C4-2B (cell line): ENCODE data around the gene ALDH1A2.
"Not testable (repeated sequence)": the region's sequence is repeated elsewhere in the genome, so short reads cannot be mapped to it uniquely, and the experiment has no call there.

ENCODE experiments used
- H3K27ac ChIP-seq: fragments of 450-650 bp; 2 replicates; pipeline ENCODE4 v1.5.1; 2017
- ZFX ChIP-seq: fragments of 450-650 bp; IDR thresholded peaks from 2 replicates; pipeline ENCODE4 v1.6.1; 2017
- TF ChIP-seq, protein P1 (sequence below): fragments of 450-650 bp; conservative IDR thresholded peaks from 2 replicates; pipeline ENCODE4 v1.5.1; 2017; ENCODE audit warnings: mild to moderate bottlenecking

ALDH1A2 gene

GRCh38 chr15:58014040-58014439 is 51.5 kb downstream of the ALDH1A2 start:
- TF ChIP-seq ZFX, result no peak
- TF ChIP-seq, protein P1, sequence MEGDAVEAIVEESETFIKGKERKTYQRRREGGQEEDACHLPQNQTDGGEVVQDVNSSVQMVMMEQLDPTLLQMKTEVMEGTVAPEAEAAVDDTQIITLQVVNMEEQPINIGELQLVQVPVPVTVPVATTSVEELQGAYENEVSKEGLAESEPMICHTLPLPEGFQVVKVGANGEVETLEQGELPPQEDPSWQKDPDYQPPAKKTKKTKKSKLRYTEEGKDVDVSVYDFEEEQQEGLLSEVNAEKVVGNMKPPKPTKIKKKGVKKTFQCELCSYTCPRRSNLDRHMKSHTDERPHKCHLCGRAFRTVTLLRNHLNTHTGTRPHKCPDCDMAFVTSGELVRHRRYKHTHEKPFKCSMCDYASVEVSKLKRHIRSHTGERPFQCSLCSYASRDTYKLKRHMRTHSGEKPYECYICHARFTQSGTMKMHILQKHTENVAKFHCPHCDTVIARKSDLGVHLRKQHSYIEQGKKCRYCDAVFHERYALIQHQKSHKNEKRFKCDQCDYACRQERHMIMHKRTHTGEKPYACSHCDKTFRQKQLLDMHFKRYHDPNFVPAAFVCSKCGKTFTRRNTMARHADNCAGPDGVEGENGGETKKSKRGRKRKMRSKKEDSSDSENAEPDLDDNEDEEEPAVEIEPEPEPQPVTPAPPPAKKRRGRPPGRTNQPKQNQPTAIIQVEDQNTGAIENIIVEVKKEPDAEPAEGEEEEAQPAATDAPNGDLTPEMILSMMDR, result no peak
- no peak overlapping the region for H3K27ac ChIP-seq

DNA sequence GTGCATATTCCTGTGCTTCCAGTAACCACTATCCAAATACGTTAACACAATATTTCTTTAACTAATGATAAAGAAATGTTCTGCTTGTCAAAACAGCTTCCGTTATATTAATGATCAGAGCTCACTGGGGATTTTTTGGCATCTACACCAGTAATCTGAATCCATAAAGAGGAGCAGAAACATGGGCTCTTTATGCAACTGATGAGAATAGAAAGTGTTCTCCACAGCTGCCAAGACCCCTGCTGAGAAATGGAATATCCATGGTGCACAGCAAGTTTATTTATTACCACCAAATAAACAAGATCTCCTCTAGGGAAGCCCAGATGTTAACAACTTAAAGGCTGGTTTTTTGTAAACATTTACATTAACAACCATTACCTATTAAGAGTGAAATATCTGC is 54.5 kb downstream of the ALDH1A2 start:
- no peak overlapping the region for H3K27ac ChIP-seq
- TF ChIP-seq, protein P1, result no peak
- no peak for TF ChIP-seq ZFX

DNA sequence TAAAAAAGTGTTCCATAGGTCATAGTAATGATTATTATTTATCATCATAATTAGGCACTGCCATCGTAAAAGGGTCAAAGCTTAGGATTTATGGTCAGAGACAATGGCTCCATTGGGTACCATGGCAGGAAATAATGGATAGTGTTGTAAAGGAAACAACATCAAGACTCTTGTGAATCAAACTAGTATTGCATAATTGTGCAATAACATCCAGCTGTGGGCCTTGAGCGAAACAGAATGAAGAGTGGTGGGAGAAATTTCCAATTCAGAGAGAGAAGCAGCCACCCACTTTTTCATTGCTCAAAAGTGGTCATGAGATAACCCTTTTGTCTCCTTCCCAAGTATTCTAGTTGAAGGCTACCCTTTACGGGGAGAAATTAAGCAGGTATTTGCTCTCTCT is 61.7 kb downstream of the ALDH1A2 start:
- no peak for TF ChIP-seq ZFX
- TF ChIP-seq, protein P1, result no peak
- no peak overlapping the region for H3K27ac ChIP-seq

- no peak overlapping the region for H3K27ac ChIP-seq
- TF ChIP-seq ZFX, result no peak
- TF ChIP-seq, protein P1, result no peak
Measured at GRCh38 chr15:58002338-58003126, 63.0 kb downstream of the ALDH1A2 start.

GRCh38 chr15:57999699-58000098 is 65.8 kb downstream of the ALDH1A2 start:
- H3K27ac ChIP-seq, result not testable (repeated sequence)

DNA sequence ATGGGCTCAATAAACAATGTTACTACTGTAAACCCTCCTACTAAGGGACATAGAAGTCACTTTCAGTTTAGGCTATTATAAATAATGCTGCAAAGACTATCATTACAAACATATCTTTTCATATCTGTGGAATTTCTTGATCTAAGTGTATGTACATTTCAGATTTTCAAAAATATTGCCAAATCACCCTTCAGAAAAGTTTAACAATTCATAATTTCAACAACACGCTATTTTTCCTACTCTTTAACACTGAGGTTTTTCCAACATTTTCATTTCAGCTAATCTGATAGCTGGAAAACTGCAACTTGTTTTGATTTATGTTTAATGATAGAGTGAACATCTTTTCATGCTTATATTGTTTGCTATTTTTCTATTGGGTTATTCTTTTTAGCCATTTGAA is 69.0 kb downstream of the ALDH1A2 start:
- no peak for TF ChIP-seq ZFX
- TF ChIP-seq, protein P1, result no peak
- H3K27ac ChIP-seq, result no peak overlapping the region

GRCh38 chr15:57994221-57995049 is 71.1 kb downstream of the ALDH1A2 start:
- no peak for TF ChIP-seq ZFX
- TF ChIP-seq, protein P1, result no peak
- H3K27ac ChIP-seq, result no peak overlapping the region
